Globus pallidus (tissue), 1 donor: ENCODE data around the gene ZNF286A.
"Not testable (repeated sequence)": the region's sequence is repeated elsewhere in the genome, so short reads cannot be mapped to it uniquely, and the experiment has no call there.

ENCODE experiments used
- DNase-seq: peaks from one replicate; pipeline ENCODE4 v3.0.0-alpha.2; 2015; ENCODE audit warnings: low spot score

ZNF286A gene

DNA sequence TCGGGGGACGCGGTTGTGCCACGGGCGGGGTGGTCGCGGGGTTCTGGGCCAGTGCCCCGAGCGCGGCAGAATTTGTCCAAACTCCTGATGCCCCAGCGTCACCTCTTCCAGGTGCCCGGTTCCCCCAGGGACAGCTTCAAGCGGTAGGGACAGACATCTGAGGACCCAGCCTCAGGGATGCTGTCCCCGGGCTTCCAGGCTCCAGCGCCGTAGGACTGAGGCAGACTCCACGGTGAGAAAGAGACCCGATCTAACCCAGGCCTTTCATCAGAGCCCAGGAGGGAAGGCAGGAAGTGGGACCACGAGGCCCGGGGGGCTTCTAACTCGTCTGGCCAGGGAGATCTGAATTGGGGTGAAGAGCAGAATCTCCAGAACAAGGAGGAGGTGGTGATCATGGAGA is 385 bp downstream of the ZNF286A start:
- not testable (repeated sequence) for DNase-seq

DNA sequence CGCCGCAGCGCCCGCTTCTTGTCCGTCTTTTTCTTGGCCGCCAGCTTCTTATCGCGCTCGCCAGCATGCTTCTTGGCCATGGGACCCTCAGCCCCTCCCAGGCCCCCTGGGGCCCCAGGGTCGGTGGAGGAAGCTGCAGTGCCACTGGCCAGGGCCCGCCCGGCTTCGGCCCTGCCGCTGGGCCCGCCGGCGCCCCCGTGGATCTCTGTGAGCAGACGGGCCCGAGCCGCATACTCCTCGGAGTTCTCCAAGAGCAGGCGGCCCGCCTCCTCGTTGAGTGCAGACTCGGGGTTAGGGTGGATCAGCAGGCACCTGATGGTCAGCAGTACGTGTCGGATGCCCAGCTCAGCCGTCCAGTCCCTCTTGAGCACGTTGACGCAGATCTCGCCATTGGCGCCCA is 4.7 kb downstream of the ZNF286A start:
- DNase-seq = not testable (repeated sequence)

DNA sequence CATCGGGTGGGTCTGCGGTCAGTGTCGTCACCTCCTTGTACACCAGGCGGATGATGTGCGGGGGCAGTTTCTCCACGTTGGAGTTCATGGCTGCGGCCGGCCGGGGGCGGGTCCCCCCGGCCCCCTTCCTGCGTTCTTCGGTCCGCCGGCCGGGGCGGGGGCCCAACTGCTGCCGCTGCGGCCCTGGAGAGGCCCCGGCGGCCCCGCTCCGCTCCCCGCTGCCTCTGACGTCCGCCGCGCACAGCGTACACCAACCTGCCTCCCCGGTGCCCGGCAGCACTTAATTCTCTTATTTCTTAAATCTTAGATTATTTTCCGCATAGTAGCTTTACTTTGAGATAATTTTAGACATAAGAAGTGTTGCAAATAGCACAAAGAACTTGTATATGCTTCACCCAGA is 5.3 kb downstream of the ZNF286A start:
- not testable (repeated sequence) for DNase-seq

DNA sequence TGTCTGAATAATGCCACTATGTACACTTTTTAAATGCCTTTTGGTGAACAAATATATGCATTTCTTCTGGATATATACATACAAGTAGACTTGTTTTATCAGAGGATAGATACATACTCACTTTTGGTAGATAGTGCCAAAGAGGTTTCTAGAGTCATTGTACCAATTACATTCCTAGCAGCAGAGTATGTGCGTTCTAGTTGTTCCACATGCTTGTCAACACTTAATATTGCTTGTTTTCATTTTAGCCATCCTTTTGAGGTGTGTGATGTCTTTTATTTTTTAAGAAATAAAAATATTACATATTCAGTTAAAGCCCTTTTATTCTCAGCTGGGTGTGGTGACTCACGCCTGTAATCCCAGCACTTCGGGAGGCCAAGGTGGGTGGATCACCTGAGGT is 9.3 kb downstream of the ZNF286A start:
- not testable (repeated sequence) for DNase-seq

DNA sequence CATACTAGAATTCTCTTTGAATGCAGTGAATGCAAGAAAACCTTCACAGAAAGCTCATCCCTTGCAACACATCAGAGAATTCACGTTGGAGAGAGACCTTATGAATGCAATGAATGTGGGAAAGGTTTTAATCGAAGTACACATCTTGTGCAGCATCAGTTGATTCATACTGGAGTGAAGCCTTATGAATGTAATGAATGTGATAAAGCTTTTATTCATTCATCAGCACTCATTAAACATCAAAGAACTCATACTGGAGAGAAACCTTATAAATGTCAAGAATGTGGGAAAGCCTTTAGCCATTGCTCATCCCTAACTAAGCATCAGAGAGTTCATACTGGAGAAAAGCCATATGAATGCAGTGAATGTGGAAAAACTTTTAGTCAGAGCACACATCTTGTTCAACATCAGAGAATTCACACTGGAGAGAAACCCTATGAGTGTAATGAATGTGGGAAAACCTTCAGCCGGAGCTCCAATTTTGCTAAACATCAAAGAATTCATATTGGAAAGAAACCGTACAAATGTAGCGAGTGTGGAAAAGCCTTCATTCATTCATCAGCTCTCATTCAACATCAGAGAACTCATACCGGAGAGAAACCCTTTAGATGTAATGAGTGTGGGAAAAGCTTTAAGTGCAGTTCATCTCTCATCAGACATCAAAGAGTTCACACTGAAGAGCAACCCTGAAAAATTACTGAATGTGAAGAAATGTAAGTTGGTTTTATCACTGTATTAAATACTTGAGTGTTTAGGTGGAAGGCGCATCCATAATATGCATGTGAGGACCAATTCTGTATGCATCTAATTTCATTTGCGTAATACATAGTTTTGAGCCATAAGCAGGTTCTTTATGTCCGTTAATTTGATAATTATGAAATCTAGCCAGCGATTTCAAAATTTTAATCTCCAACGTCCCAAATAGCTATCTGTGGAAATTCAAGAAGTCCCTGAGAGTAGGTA is 17.3 kb downstream of the ZNF286A start:
- DNase-seq = not testable (repeated sequence)

DNA sequence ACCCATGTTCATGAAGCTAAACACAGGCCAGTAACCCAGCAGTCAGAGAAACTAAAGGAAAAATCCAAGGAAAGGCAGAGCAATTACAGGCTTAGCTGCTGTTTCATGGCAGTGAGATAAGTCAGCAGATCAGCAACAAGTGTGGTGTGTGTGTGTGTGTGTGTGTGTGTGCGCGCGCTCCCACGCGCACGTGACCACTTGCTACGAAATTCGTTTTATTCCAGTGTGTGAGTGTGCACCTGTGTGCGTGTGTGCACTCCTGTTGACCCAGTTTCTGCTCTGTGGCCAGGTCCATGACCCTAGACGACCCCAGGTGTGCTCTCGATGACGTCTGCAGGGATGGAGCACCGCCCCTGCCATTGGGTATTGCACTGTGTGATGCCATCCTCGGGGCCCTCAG is 31.0 kb downstream of the ZNF286A start:
- DNase-seq = not testable (repeated sequence)

DNA sequence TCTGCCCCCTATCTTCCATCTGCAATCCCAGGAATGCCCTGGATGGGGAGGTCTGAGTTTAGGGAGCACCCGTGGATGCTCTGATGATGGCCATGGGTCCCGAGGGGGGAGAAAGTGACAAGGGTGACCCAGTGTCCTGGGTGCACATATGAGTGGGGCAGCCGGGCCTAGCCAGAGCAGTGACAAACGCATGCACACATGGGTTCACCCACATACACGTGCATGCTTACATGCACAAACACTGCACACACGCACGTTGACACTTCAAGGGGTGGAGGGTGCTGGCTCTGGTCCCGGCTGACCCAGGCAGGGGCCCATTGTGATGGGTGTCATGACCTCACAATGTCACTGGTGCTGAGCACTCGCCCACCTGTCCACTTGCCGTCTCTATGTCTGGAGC is 32.3 kb downstream of the ZNF286A start, which contains the start of gene TBC1D26:
TBC1D26 (plus strand) TSS at position 384 of the 400 bp plus-strand sequence. CDS start 3,066 bp downstream, outside the sequence.
- not testable (repeated sequence) for DNase-seq

DNA sequence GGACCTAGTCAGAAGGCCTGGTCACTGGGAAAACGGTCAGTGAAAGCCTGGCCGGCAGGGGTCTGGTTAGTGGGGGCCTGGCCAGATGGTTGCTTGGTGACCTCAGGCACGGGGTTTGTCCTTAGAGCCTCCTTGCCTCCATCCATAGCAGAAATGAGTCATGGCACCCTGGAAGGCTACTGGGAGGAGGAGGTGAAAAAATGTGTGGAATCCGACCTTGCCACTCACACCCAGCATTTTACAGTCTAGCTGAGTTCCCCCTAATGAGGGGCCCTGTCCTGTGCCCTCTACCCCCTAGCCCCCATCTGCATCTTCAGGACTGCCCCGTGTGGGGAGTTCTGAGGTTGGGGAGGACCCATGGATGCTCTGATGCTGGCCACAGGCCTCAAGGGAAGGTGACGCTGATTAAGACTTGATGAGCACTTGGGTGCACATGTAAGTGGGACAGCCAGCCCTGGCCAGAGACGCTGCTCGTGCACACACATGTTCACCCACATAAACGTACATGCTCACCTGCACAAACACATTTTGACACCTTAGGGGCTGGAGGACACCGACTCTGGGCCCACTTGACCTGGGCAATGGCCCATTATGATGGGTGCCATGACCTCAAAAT is 33.7 kb downstream of the ZNF286A start:
- not testable (repeated sequence) for DNase-seq

DNA sequence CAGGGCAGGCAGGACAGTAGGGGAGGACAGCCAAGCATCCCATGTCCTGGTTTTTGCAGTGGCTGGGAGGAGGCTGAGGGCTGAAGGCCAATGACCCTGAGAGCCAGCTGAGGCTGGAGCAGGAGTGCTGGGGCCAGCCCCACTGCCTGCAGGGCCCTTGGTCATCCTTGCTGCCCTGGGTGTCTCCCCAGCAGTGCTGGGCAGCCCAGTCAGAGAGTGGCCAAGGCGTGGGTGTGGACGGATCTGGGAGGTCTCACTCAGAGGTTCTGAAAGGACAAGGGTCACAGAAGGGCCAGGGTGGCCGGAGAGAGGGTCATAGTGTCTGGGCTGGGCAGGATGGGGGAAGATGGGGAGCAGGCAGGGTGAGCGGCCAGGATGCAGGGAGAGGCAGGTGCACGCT is 37.0 kb downstream of the ZNF286A start:
- not testable (repeated sequence) for DNase-seq

DNA sequence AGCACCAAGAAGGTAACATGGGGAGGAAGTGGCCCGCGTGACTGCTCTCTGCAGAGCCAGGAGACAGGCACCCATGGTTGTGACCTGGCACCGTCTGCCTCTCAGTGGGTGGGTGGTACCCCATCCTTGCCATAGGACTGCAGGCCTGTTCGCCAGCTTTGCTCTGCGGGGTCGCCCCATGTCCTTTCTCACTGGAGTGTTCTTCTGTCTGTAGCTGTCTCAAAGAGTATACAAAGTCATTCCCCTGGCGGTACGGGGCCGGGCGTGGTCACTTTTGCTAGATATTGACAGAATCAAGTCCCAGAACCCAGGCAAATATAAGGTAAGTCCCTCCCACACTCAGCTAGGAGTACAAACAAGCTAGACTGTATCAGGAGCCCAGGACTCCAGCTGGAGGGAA is 38.5 kb downstream of the ZNF286A start:
- no peak for DNase-seq

DNA sequence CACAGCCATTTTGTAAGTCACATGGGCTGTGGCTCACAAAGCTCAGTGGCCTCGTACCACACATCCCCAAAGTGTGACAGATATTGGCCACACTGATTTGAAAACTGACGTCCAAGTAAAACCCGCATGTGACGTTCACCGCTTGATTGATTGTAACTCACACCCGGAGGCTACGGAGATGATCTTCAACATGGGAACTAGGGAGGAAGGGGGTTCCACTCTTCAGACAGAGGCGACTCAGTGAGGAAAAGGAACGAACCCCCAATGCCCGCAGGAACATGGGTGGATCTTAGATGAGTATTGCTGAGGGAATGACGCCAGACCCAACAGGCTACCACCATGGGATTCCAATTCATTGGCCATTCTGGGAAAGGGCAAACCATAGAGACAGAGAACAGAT is 39.7 kb downstream of the ZNF286A start:
- DNase-seq = not testable (repeated sequence)

DNA sequence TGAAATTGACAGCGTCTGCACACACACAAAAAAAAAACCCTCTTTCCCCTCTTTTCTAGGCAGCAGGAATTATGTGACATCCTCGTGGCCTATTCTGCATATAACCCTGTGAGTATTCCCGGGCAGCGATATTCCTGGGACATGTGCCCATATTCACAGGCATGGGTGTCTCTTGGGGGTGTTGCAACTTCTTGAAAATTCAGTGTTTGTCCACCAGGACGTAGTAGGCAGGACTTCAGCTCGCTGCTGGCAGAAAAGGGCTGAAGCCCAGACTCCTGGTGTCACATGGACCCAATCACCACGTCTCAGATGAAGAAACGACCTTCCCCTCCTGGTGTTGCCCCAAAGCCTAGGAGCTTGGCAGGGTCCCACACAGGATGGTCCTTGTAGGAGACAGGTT is 40.5 kb downstream of the ZNF286A start:
- not testable (repeated sequence) for DNase-seq

DNA sequence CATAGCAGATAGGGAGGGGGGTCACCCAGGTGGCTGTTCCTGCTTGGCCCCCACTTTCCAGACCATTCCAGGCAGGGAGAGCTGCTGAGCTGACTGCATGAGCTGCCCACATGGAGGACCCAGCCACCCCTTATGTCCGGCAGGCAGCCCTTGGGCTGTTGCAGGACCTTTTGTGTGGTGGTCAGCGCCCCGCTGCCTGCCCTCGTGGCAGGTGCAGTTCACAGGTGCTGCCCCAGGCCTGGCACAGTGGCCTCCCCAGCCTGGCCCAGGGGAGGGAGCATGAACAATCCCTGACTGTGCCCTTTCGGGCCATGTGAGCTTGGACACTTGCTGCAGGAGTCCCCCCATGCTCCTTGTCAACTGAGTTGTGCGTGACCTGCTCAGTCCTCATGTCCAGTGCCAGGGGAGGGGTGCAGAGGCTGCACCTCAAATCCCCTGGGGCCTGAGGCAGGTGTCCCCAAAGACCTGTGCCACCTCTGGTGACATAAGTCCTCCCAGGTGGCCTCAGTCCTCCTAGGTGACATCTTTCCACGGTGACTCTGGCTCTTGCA is 41.1 kb downstream of the ZNF286A start:
- DNase-seq = no peak

DNA sequence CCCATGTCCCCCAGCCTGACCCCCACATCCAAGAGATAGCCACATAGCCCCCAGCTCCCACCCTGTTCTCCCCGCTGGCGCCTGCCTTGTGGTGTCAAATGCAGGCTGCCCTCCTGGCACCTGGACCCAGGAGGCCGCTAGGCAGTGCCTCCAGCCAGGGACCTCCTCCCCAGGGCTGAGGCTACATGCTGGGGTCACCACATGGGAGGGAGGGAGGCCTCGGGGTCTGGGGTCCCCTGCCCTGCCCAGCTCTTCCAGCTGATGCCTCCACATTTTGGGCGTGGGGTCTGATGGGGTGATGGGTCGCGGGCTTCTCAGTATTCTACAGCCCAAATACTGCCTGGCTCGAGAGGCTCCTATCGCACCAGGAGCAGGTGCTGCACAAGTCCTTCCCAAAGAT is 42.1 kb downstream of the ZNF286A start:
- no peak for DNase-seq

DNA sequence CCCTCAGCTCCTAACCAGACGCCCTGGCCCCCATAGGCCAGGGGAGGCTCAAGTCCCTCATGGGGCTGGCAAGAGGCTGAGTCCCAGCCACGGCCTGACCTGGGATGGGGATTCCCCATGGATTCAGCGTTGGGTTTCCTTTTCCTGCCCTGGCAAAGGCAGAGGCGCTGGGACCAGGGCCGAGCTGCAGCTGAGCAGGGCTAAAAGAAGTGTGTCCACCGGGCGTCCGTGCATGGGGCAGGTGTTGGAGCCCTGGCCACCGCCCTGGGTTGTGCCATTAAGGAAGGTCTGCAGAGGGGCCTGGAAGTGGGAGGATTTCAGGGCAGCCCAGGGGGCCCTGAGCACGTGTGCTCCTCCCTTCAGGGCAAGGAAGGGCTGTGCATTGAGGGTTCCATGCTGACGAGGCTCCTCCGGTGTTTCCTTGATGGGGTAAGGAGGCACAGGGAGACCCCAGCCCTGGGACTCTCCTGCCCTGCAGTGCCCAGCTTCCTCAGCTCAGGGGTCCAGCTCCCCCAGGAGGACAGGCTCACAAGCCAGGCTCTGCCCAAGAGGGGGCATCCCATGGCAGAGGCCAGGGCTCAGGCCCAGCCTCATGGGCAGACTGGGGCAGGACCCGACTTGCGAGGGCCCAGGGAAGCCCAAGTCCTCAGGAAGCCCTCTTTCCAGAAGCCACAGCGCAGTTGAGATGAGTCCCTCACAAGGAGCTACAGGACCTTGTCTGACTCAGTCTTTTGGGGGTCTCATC is 42.7 kb downstream of the ZNF286A start:
- DNase-seq = no peak

DNA sequence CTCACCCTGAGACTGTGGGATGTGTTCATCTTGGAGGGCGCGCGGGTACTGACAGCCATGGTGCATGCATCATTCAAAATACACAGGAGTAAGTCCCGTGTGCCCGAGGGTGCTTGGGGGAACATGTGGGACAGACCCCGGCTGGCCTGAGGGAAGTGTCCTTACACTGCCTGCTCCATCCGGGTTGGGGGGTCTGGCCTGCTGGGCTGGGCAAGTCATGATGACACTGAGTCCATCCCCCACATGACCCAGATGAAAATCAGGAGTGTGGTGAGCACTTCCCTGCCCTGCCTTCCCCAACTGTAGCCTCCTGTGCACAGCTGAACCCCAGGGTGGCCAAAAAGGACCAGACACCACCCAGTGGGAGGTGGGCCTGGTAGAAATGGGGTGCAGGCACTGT is 43.4 kb downstream of the ZNF286A start:
- DNase-seq = no peak

DNA sequence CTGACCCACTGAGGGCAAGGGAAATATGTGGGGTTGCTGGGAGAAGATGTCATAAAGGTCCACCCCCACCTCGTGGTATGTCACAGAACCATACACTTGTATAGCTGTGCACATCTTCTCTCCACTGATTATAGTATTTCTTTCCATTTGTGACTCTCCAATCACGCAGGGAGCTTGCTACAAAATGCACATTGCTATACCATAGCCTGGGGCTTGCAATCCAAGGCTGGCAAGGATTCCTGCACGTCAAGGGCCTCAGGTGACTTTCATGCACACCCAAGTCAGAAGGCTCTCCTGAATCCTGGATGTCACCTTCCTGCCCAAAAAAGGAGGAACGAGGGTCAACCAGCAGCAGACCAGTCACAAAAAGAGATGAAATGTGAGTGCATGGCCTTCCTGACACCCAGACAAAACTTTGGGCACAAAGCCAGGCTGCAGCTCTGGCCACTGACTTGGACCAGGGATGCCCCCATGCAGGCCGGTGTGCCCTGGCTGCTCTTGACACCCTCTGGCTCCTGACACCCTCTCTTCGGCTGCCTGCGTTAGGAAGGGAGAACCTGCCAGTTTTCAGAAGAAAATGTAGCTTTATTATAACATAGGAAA is 44.6 kb downstream of the ZNF286A start:
- no peak for DNase-seq

DNA sequence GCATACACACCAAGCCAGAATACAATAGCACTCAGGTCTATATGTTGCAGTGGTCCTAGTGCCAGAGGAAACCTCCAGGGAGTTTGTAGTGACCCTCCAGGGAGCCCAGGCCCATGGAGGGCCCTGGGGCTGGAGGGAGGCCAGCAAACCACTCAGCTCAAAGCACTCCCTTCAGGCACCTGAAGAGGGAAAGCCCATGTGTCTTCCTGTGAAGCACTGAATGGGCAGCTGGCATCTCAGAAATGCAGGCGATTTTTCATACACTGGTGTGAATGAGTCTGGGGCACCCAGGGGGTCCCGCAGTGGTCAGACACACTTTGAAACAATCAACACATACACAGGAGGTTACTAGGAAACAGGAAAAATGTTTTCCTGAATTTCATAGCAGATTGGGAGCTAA is 45.3 kb downstream of the ZNF286A start:
- no peak for DNase-seq

DNA sequence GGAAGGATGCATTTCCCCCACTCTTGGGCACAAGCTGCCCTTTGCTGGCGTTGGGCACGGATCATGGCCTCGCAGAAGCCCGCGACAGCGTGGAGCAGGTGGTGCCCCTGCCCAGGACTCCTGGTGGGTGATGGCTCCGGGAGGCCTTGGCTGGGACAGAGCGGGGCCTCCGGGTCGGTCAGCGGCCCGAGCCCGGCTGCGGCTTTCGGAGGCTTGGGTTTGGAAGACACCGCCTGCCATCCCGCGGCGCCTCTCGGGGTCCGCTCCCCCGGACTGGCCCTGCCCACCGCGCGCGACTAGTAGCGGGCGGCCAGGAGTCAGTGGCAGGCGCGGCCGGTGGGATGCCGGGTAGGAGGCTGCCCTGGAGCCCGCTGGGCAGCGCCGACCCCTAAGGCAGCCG is 49.9 kb downstream of the ZNF286A start:
- DNase-seq = not testable (repeated sequence)

DNA sequence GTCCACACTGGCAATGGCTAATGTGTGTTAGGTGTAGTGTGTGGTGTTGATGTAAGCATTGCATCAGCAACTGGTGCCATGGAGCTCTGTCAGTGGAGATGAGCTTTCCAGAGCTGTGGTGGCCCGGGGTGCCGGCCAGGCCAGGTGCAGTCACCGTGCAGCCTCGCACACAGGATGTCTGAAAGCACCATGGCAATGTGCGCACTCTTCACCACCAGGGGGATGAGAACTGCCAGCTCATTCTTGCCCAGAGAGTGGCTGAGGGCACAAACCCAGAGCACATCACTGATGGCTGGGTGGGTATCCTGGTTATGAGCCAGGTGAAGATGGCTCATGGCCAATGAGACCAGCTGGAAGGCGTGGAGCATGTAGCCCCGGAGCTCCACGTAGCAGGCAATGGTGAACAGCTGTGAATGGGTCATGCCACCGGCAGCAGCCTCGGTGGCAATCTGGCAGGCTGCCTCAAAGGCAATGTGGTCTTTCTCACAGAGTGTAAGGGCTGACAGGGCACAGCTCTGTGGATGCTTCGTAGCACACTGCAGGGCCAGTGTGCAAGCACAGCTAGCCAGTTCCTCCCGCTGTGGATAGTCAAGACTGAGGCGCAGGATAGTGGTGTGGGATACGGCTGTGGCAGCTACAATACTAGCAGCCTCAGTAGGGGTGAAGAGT is 69.4 kb downstream of the ZNF286A start:
- DNase-seq = not testable (repeated sequence)
